Heart left ventricle (tissue), 16 donors: Measurements from ENCODE around the gene CERS1. TPM values are rescaled to one million over a fixed set of nuclear protein-coding genes. Genes with fewer than 3 reads are reported as not detected.

ENCODE experiments used
- ATAC-seq, 4 donors: fragments of 200-7000 bp; cut with Tn5 transposase; one replicate each; pipeline ENCODE4 v1.9.1; 2020 to 2022; ENCODE audit warnings: moderate library complexity in 4 of 4, mild to moderate bottlenecking in 3 of 4, moderate number of reproducible peaks in 1 of 4
- DNase-seq, 5 donors: peaks; one replicate each; pipeline ENCODE4 v3.0.0-alpha.2; 2020
- H3K27ac ChIP-seq, 12 donors: fragments of 200-600 bp; sonication (generic) in 4 of 12; one replicate each; pipeline versions ENCODE4 v1.5.0 to v1.8.0; 2016 to 2022; ENCODE audit warnings: mild to moderate bottlenecking in 2 of 12
- H3K27me3 ChIP-seq, 9 donors: fragments of 200-600 bp; sonication (generic) in 2 of 9; one replicate each; pipeline versions ENCODE4 v1.5.1 to v1.8.0; 2016 to 2022; ENCODE audit warnings: mild to moderate bottlenecking in 3 of 9
- H3K36me3 ChIP-seq, 9 donors: fragments of 200-600 bp; sonication (generic) in 2 of 9; one replicate each; pipeline versions ENCODE4 v1.5.0 to v1.8.0; 2018 to 2022; ENCODE audit warnings: mild to moderate bottlenecking in 2 of 9
- H3K4me1 ChIP-seq, 12 donors: fragments of 200-600 bp; sonication (generic) in 4 of 12; one replicate each; pipeline versions ENCODE4 v1.5.0 to v1.8.0; 2016 to 2022; ENCODE audit warnings: mild to moderate bottlenecking in 3 of 12
- H3K4me3 ChIP-seq, 12 donors: fragments of 200-600 bp; sonication (generic) in 4 of 12; one replicate each; pipeline versions ENCODE4 v1.5.0 to v1.8.0; 2017 to 2022; ENCODE audit warnings: mild to moderate bottlenecking in 9 of 12, moderate library complexity in 4 of 12
- H3K9me3 ChIP-seq, 12 donors: fragments of 200-600 bp; sonication (generic) in 4 of 12; one replicate each; pipeline versions ENCODE4 v1.5.0 to v1.8.0; 2016 to 2022; ENCODE audit warnings: mild to moderate bottlenecking in 1 of 12
- POLR2A ChIP-seq, 2 donors: fragments of 450-650 bp; IDR thresholded peaks; one replicate each; pipeline ENCODE4 v1.6.1; 2017; ENCODE audit warnings: antibody characterized with exemption in 2 of 2, mild to moderate bottlenecking in 2 of 2, moderate library complexity in 2 of 2
- WGBS, 4 donors: extraction: QIAGEN DNeasy Blood & Tissue Kit in 2 of 4; methylation state at CpG; one replicate each; pipeline versions ENCODE4 v1.1.5 to v1.1.7; 2013 to 2018; 5-methylcytosine and 5-hydroxymethylcytosine counted together
- intact Hi-C, 10 donors: fragments of 100-400 bp; cut with DNase I; formaldehyde crosslinking; loops; one replicate each; pipeline versions ENCODE4 v1.11.1 to v1.14.2; 2022
- polyA plus RNA-seq, 2 donors: library from polyadenylated mRNA; stranded (reverse); fragments of 200-250 nt; gene quantifications; one replicate each; pipeline ENCODE4 v1.2.3, GENCODE V29; 2013
- total RNA-seq, 9 donors: library from RNA; depleted of rRNA in 2 of 9; stranded (reverse); fragments of >200 nt in 2 of 9; fragmentation: NEBNext Ultra II Directional in 3 of 9; extraction: Animal tissue kit (Norgen Biotek cat#: 25700) in 3 of 9; gene quantifications; one replicate each; pipeline versions ENCODE4 v1.1.0 to v1.2.4, GENCODE V29; 2016 to 2023
- TF ChIP-seq, protein P1 (sequence below), 12 donors: fragments of 200-600 bp; sonication (generic) in 4 of 12; IDR thresholded peaks; one replicate each; pipeline versions ENCODE4 v1.5.0 to v1.8.0; 2018 to 2022; ENCODE audit warnings: antibody characterized with exemption in 12 of 12, mild to moderate bottlenecking in 5 of 12
- donor health status: ischemic (EF 13 %, LVEDD 7.1; RV severe dilation, severe dysfunction).
- donor health status: healthy with polysubstance abuse.
- donor health status: DM: no; HTN: yes; CAD: no.
- donor health status: DM: no; HTN: no; CAD: no.
- donor health status: ischemic (EF 25% LVEDD 6.9; RV normal size, moderate dysfunction).
- donor health status: ischemic (EF 25% LVEDD 5.7; RV mildly dilated, moderate dysfunction).
- donor health status: healthy.
- donor health status: DM: yes; HTN: yes; CAD: no.
- donor health status: ischemic (EF 35%, LVEDD 5.7; RV mildly dilated, moderate dysfunction).
- donor health status: nonischemic (EF 11% LVEDD 7.7; RV severe dilation, severe dysfunction).
- donor health status: DM: yes; HTN: yes; CAD: no.
- donor health status: PGD.
- donor health status: ischemic (EF 29% LVEDD 5.4; RV normal size, mild dysfunction).
- donor health status: nonischemic (EF 23%, LVEDD 6.1; RV moderate dilation, normal function).

Gene CERS1
- total and polyA plus RNA-seq, 11 donors, result 0.21 to 2.1 (median 0.52) TPM

DNA sequence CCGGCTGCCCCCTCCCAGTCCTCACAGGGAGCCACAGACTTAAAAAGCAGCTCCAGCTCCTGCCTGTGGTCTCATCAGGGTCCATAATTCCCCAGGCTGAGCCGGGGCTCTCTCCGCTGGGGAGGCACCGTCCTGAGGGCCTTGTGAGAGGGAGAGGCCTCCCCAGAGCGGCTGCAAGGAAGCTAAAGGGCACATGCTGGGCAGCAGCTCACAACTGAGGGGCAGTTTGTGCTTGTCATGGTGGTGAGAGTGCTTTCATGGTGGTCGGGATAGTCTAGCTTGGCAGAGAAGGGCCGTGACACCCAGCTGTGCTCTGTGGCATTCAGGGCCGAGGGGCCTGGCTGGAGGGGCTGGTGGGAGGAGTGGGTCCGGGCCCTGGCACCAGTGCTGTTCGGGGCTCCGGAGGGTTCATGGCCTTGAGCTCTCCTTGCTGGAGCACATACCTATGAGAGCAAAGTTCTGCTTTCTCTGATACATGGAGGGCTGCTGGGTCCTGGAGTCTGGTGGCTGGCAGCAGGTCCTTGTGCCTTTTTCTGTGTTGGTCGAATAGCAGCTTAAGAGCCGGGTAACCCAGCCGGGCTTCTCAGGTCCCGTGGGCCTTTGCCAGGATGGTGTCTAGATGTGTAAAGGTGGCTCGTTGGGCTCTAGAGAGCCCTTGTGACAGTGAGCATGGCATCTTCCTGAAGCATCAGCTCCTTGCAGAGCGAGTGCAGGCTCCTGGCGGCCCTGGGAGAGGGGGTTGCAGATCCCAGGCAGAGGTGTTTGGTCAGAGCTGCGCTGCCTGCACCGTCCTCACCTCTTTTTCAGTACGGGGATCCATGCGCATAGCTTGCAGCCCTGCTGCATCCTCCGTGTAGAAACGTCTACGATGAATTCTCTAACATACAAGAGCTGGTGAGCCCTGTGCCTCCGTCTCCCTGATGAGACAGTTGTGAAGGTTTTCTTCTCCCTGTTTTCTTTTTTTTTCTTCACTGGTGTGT is 55.4 kb downstream of the CERS1 start:
- peak in 2 of 4 donors; percentile 9 to 10 for ATAC-seq
- H3K4me1 ChIP-seq, result peaks cover 12 to 93% (median 72%) of the 10 kb centered on the region in 12 donors
- peak in 1 of 5 donors; percentile 44 for DNase-seq
- peaks cover 0 to 29% (median 3%) of the 10 kb centered on the region in 9 donors for H3K36me3 ChIP-seq
- intact Hi-C loops, result loop anchor here in 6 of 10 donors (10.0 kb wide), 5 partner anchors 156 to 396 kb away; partner anchors contain the start of gene CRTC1 (in 3 of the 6)
- H3K4me3 ChIP-seq, result no peak overlapping the region
- no peak overlapping the region for H3K27ac ChIP-seq
- 69 to 78% (median 74%) methylated on average over 19 to 26 of the region's 26 CpGs for WGBS, 4 donors
- TF ChIP-seq, protein P1, sequence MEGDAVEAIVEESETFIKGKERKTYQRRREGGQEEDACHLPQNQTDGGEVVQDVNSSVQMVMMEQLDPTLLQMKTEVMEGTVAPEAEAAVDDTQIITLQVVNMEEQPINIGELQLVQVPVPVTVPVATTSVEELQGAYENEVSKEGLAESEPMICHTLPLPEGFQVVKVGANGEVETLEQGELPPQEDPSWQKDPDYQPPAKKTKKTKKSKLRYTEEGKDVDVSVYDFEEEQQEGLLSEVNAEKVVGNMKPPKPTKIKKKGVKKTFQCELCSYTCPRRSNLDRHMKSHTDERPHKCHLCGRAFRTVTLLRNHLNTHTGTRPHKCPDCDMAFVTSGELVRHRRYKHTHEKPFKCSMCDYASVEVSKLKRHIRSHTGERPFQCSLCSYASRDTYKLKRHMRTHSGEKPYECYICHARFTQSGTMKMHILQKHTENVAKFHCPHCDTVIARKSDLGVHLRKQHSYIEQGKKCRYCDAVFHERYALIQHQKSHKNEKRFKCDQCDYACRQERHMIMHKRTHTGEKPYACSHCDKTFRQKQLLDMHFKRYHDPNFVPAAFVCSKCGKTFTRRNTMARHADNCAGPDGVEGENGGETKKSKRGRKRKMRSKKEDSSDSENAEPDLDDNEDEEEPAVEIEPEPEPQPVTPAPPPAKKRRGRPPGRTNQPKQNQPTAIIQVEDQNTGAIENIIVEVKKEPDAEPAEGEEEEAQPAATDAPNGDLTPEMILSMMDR (IDR thresholded peaks at IDR 0.05), result no peak
- no peak for TF ChIP-seq POLR2A (IDR thresholded peaks at IDR 0.05)
- no peaks in the 10 kb centered on the region for H3K9me3 ChIP-seq
- no peaks in the 10 kb centered on the region for H3K27me3 ChIP-seq

DNA sequence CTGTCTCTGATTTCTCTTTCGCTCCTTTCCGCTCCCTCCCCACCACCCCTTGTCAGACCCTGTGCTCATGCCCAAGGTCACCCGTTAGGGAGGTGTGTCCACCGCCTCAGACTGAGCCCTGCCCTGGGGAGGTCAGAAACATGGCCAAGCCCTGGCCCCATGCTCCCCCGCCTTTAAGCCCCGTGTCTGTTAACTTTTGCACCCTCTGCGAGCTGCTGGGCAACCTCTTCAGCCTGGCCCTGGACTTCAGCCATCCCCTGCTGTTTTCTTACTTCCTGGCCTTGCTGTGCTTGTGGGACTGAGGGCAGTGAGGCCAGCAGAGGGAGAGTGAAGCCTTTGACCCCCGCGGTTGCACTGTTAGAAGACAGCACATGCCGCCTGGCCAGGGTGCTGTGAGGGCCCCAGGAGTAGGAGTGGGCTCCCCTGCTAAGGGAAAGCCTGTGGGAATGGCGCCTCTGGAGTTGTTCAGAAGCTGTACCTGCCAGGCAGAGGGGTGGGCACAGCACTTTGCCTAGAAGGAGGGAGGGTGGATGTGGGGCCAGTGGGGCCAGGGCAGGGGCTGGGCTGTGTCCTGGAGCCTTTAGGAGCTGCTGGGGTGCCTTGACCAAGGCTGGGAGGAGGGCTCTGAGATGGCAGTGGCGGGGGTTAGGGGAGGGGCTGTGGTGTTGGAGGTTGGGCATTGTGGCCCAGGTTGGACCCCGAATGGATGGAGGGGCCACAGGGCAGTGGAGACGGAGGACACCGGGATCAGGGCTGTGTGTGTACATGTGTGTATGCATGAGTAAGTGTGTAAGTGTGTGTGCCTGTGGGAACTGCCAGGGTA is 56.3 kb downstream of the CERS1 start:
- WGBS, 4 donors, result 68 to 76% (median 74%) methylated on average over 15 of the region's 15 CpGs
- peak in 1 of 5 donors; percentile 57 for DNase-seq
- H3K4me3 ChIP-seq, result no peak overlapping the region
- intact Hi-C loops, result loop anchor here in 8 of 10 donors (10.0 kb wide), 5 partner anchors 155 to 395 kb away; partner anchors contain the start of gene CRTC1 (in 5 of the 8)
- H3K9me3 ChIP-seq, result no peaks in the 10 kb centered on the region
- no peaks in the 10 kb centered on the region for H3K27me3 ChIP-seq
- H3K36me3 ChIP-seq, result peaks cover 0 to 36% (median 8%) of the 10 kb centered on the region in 9 donors
- no peak overlapping the region for H3K27ac ChIP-seq
- TF ChIP-seq, protein P1 (IDR thresholded peaks at IDR 0.05), result no peak
- no peak for TF ChIP-seq POLR2A (IDR thresholded peaks at IDR 0.05)
- H3K4me1 ChIP-seq, result peaks cover 12 to 96% (median 70%) of the 10 kb centered on the region in 12 donors
- ATAC-seq, result peak; percentile 16 to 44 (median 34)

DNA sequence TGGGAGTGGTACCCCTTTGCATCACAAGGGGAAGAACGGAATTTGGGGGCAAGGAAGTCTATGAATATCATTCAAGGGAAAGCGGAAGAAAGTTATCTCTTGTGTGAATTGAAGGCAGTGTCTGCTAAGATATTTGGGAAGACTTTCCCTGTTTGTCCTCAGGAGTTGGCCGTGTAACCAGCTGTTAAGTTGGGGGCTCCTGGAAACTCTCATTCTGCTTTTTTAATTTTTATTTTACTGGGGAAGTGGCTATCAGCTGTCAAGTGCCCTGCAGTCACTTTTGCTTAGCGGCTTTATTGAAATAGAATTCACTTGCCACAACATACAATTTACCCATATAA is 61.3 kb downstream of the CERS1 start:
- no peak for TF ChIP-seq POLR2A (IDR thresholded peaks at IDR 0.05)
- TF ChIP-seq, protein P1 (IDR thresholded peaks at IDR 0.05), result no peak
- Histone ChIP-seq H3K36me3 (peaks cover 0 to 36% (median 11%) of the 10 kb centered on the region in 9 donors), H3K27ac (no peak overlapping the region), H3K9me3 (no peaks in the 10 kb centered on the region), H3K4me1 (peaks cover 8 to 73% (median 49%) of the 10 kb centered on the region in 12 donors), H3K4me3 (peak overlapping the region in 5 of 12 donors; percentile 88 to 97 (median 93)), H3K27me3 (no peaks in the 10 kb centered on the region)
- WGBS, 4 donors, result 68 to 77% (median 73%) methylated on average over 4 of the region's 4 CpGs
- DNase-seq (no peak), ATAC-seq (no peak)
- intact Hi-C loops, result loop anchor here in 4 of 10 donors (5.0 to 10.0 kb wide), 3 partner anchors 147 to 152 kb away; partner anchors contain the start of gene CRTC1 (in 3 of the 4)
